WTC11 (cell line): ENCODE measurements around the gene RHOBTB1. TPM values are rescaled to one million over a fixed set of nuclear protein-coding genes. Genes with fewer than 3 reads are reported as not detected.

ENCODE experiments used
- ATF2 ChIP-seq: sonication (generic); formaldehyde crosslinking; IDR thresholded peaks from 2 replicates; pipeline ENCODE4 v1.8.1; 2022; ENCODE audit warnings: low read depth, missing genetic modification reagents, borderline replicate concordance
- CBFB ChIP-seq: sonication (generic); formaldehyde crosslinking; IDR thresholded peaks from 2 replicates; pipeline ENCODE4 v1.8.1; 2022; ENCODE audit warnings: mild to moderate bottlenecking, low read depth, missing genetic modification reagents
- CDX4 ChIP-seq: fragments of 250-450 bp; sonication (Bioruptor Pico); IDR thresholded peaks from 2 replicates; pipeline ENCODE4 v1.9.0; 2021; ENCODE audit warnings: moderate library complexity, mild to moderate bottlenecking, inconsistent platforms, borderline replicate concordance
- EMX1 ChIP-seq: fragments of 250-450 bp; sonication (Bioruptor Pico); IDR thresholded peaks from 2 replicates; pipeline ENCODE4 v1.8.0; 2021; ENCODE audit warnings: mild to moderate bottlenecking
- FOXJ3 ChIP-seq: sonication (generic); formaldehyde crosslinking; IDR thresholded peaks from 2 replicates; pipeline ENCODE4 v1.9.0; 2021; ENCODE audit warnings: missing genetic modification reagents, mild to moderate bottlenecking, borderline replicate concordance
- GTF2I ChIP-seq: fragments of 250-450 bp; sonication (Bioruptor Pico); conservative IDR thresholded peaks from 2 replicates; pipeline ENCODE4 v1.4.0; 2021; ENCODE audit warnings: mild to moderate bottlenecking
- HMGA2 ChIP-seq: fragments of 250-450 bp; sonication (Bioruptor Pico); IDR thresholded peaks from 2 replicates; pipeline ENCODE4 v1.4.0; 2021; ENCODE audit warnings: mild to moderate bottlenecking, moderate library complexity
- HMGXB4 ChIP-seq: sonication (generic); formaldehyde crosslinking; IDR thresholded peaks from 2 replicates; pipeline ENCODE4 v1.8.1; 2023; ENCODE audit warnings: mild to moderate bottlenecking, moderate library complexity, missing genetic modification reagents
- KAT7 ChIP-seq: sonication (generic); formaldehyde crosslinking; IDR thresholded peaks from 2 replicates; pipeline ENCODE4 v1.8.1; 2023; ENCODE audit warnings: missing genetic modification reagents, mild to moderate bottlenecking, borderline replicate concordance
- MYBL2 ChIP-seq: sonication (generic); formaldehyde crosslinking; IDR thresholded peaks from 2 replicates; pipeline ENCODE4 v1.8.1; 2023; ENCODE audit warnings: mild to moderate bottlenecking, moderate library complexity, missing genetic modification reagents
- NFE2L1 ChIP-seq: sonication (generic); formaldehyde crosslinking; IDR thresholded peaks from 2 replicates; pipeline ENCODE4 v1.8.1; 2023; ENCODE audit warnings: missing genetic modification reagents
- PRRX2 ChIP-seq: fragments of 250-450 bp; sonication (Bioruptor Pico); IDR thresholded peaks from 2 replicates; pipeline ENCODE4 v1.8.0; 2021; ENCODE audit warnings: mild to moderate bottlenecking
- SMAD3 ChIP-seq: sonication (generic); formaldehyde crosslinking; IDR thresholded peaks from 2 replicates; pipeline ENCODE4 v1.8.0; 2022; ENCODE audit warnings: missing genetic modification reagents, mild to moderate bottlenecking, borderline replicate concordance
- SMAD4 ChIP-seq: sonication (generic); formaldehyde crosslinking; IDR thresholded peaks from 2 replicates; pipeline ENCODE4 v1.8.0; 2022; ENCODE audit warnings: mild to moderate bottlenecking, missing genetic modification reagents
- SOX15 ChIP-seq: fragments of 250-450 bp; sonication (Bioruptor Pico); IDR thresholded peaks from 2 replicates; pipeline ENCODE4 v1.9.0; 2021; ENCODE audit warnings: mild to moderate bottlenecking
- SP1 ChIP-seq: sonication (generic); formaldehyde crosslinking; conservative IDR thresholded peaks from 2 replicates; pipeline ENCODE4 v1.8.1; 2022; ENCODE audit warnings: missing genetic modification reagents
- TCF7 ChIP-seq: sonication (generic); formaldehyde crosslinking; IDR thresholded peaks from 2 replicates; pipeline ENCODE4 v1.8.0; 2022; ENCODE audit warnings: mild to moderate bottlenecking, low read depth, missing genetic modification reagents, moderate library complexity
- USF1 ChIP-seq: sonication (generic); formaldehyde crosslinking; IDR thresholded peaks from 2 replicates; pipeline ENCODE4 v1.8.0; 2022; ENCODE audit warnings: mild to moderate bottlenecking, missing genetic modification reagents
- USF2 ChIP-seq: sonication (generic); formaldehyde crosslinking; IDR thresholded peaks from 2 replicates; pipeline ENCODE4 v1.8.1; 2023; ENCODE audit warnings: mild to moderate bottlenecking, missing genetic modification reagents, moderate library complexity
- ZNF232 ChIP-seq: sonication (generic); formaldehyde crosslinking; IDR thresholded peaks from 2 replicates; pipeline ENCODE4 v1.8.0; 2022; ENCODE audit warnings: mild to moderate bottlenecking, missing genetic modification reagents
- ZNF396 ChIP-seq: fragments of 250-450 bp; sonication (Bioruptor Pico); IDR thresholded peaks from 2 replicates; pipeline ENCODE4 v1.8.0; 2021; ENCODE audit warnings: mild to moderate bottlenecking, moderate library complexity, borderline replicate concordance
- ZNF423 ChIP-seq: fragments of 250-450 bp; sonication (Bioruptor Pico); IDR thresholded peaks from 2 replicates; pipeline ENCODE4 v2.1.2; 2022; ENCODE audit warnings: mild to moderate bottlenecking, moderate library complexity
- total RNA-seq: library from RNA; stranded (reverse); gene quantifications from 3 replicates; pipeline ENCODE4 v1.2.3, GENCODE V29; 2021
- TF ChIP-seq, protein P1 (sequence below): sonication (generic); formaldehyde crosslinking; IDR thresholded peaks from 2 replicates; pipeline ENCODE4 v1.8.0; 2023; ENCODE audit warnings: missing genetic modification reagents
- TF ChIP-seq, protein P2 (sequence below): sonication (generic); formaldehyde crosslinking; IDR thresholded peaks from 2 replicates; pipeline ENCODE4 v1.8.0; 2022; ENCODE audit warnings: mild to moderate bottlenecking, missing genetic modification reagents
- TF ChIP-seq, protein P3 (sequence below): sonication (generic); formaldehyde crosslinking; IDR thresholded peaks from 2 replicates; pipeline ENCODE4 v1.8.1; 2023; ENCODE audit warnings: mild to moderate bottlenecking, missing genetic modification reagents
- TF ChIP-seq, protein P4 (sequence below): sonication (generic); formaldehyde crosslinking; conservative IDR thresholded peaks from 2 replicates; pipeline ENCODE4 v1.8.1; 2022; ENCODE audit warnings: mild to moderate bottlenecking, missing genetic modification reagents
- TF ChIP-seq, protein P5 (sequence below): sonication (generic); formaldehyde crosslinking; IDR thresholded peaks from 2 replicates; pipeline ENCODE4 v1.8.1; 2022; ENCODE audit warnings: mild to moderate bottlenecking, missing genetic modification reagents, moderate library complexity, borderline replicate concordance

The RHOBTB1 gene
- total RNA-seq, 1 experiment from 2014 or later: 6.9 TPM

GRCh38 chr10:60944058-60944909, at the start of gene RHOBTB1 (continued):
- TF ChIP-seq, protein P1, sequence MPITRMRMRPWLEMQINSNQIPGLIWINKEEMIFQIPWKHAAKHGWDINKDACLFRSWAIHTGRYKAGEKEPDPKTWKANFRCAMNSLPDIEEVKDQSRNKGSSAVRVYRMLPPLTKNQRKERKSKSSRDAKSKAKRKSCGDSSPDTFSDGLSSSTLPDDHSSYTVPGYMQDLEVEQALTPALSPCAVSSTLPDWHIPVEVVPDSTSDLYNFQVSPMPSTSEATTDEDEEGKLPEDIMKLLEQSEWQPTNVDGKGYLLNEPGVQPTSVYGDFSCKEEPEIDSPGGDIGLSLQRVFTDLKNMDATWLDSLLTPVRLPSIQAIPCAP (CRISPR knock-in tag): no peak
- TF ChIP-seq MYBL2 (CRISPR knock-in tag) (no peak), USF1 (CRISPR knock-in tag) (no peak; the same call in 1 of the 2 replicates), ZNF423 (CRISPR knock-in tag) (peak; percentile 6; the same call in 1 of the 2 replicates), ZNF232 (peak; percentile 92), HMGXB4 (CRISPR knock-in tag) (no peak; the same call in 1 of the 2 replicates), USF2 (CRISPR knock-in tag) (peak; percentile 48), ATF2 (CRISPR knock-in tag) (no peak), SMAD4 (CRISPR knock-in tag) (no peak), KAT7 (CRISPR knock-in tag) (no peak), SP1 (CRISPR knock-in tag) (0 out of 2 replicates have a peak, but pooled peaks have one; percentile 7), ZNF396 (CRISPR knock-in tag) (no peak), SOX15 (CRISPR knock-in tag) (no peak), NFE2L1 (CRISPR knock-in tag) (no peak), TCF7 (CRISPR knock-in tag) (no peak), CBFB (CRISPR knock-in tag) (no peak), SMAD3 (CRISPR knock-in tag) (peak; percentile 67; the same call in 1 of the 2 replicates), GTF2I (no peak), CDX4 (CRISPR knock-in tag) (no peak), FOXJ3 (CRISPR knock-in tag) (no peak), PRRX2 (CRISPR knock-in tag) (no peak; the same call in 1 of the 2 replicates), EMX1 (CRISPR knock-in tag) (no peak), HMGA2 (CRISPR knock-in tag) (no peak)
- TF ChIP-seq, protein P2, sequence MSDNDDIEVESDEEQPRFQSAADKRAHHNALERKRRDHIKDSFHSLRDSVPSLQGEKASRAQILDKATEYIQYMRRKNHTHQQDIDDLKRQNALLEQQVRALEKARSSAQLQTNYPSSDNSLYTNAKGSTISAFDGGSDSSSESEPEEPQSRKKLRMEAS: peak; percentile 88
- TF ChIP-seq, protein P3, sequence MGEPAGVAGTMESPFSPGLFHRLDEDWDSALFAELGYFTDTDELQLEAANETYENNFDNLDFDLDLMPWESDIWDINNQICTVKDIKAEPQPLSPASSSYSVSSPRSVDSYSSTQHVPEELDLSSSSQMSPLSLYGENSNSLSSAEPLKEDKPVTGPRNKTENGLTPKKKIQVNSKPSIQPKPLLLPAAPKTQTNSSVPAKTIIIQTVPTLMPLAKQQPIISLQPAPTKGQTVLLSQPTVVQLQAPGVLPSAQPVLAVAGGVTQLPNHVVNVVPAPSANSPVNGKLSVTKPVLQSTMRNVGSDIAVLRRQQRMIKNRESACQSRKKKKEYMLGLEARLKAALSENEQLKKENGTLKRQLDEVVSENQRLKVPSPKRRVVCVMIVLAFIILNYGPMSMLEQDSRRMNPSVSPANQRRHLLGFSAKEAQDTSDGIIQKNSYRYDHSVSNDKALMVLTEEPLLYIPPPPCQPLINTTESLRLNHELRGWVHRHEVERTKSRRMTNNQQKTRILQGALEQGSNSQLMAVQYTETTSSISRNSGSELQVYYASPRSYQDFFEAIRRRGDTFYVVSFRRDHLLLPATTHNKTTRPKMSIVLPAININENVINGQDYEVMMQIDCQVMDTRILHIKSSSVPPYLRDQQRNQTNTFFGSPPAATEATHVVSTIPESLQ (CRISPR knock-in tag): no peak
- TF ChIP-seq, protein P4, sequence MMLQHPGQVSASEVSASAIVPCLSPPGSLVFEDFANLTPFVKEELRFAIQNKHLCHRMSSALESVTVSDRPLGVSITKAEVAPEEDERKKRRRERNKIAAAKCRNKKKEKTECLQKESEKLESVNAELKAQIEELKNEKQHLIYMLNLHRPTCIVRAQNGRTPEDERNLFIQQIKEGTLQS: no peak
- TF ChIP-seq, protein P5, sequence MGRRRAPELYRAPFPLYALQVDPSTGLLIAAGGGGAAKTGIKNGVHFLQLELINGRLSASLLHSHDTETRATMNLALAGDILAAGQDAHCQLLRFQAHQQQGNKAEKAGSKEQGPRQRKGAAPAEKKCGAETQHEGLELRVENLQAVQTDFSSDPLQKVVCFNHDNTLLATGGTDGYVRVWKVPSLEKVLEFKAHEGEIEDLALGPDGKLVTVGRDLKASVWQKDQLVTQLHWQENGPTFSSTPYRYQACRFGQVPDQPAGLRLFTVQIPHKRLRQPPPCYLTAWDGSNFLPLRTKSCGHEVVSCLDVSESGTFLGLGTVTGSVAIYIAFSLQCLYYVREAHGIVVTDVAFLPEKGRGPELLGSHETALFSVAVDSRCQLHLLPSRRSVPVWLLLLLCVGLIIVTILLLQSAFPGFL (CRISPR knock-in tag): no peak
